ENCODE measurements around the gene SDF4.

Gene SDF4

DNA sequence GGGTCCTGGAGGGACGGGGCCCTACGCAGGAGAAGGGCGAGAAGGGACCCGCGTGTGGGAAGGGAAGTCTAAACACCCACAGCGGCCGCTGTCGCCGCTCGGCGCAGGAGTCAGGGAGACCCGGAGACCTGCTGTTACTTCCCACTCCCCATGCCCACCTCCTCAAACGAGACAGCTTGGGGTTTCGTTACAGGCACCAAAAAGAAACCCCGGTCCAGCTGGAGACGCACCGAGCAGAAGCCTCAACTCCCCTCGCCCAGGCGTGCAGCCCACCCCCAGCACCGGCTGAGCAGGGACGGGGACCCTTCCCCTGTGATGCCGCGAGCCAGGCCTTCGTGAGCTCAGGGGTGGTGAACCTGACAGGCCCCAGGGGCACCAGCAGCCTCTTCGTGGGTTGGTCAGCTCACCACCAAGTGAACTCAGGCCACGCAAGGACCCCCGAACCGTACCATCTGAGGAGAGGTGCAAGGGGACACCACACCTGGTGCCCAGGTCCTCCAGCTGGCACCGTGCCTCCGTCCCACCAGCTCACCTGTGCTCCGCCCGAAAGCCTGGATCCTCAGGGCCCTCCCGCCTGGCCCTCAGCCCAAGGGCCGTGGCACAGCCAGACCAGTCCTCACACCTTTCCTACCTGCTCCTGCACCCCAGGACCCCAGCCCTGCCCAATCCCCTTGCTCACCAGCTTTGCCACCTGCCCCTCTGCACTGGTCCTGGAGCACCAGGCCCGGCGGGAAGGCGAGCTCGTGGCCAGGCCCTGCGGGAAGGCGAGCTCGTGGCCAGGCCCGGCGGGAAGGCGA, 5.0 kb downstream of the SDF4 start:
- DNase-seq = no peak

DNA sequence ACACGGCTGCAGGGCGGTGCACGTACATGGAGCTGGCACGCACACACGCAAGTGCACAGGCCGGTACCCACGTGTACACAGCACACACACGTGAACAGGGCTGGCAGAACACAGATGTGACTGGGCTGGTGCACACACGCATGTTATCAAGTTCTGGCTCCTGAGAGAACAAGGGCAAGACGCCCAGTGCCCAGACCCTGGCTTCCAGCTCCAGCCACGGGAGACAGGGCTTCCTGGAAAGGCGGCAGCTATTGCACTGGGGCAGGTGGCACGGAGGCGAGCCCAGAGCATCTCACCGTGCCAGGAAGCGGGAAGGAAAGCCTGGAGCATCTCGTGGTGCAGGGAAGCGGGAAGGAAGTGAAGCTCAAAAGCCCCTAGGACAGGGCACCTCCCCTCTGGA, 5.9 kb downstream of the SDF4 start:
- DNase-seq = no peak

DNA sequence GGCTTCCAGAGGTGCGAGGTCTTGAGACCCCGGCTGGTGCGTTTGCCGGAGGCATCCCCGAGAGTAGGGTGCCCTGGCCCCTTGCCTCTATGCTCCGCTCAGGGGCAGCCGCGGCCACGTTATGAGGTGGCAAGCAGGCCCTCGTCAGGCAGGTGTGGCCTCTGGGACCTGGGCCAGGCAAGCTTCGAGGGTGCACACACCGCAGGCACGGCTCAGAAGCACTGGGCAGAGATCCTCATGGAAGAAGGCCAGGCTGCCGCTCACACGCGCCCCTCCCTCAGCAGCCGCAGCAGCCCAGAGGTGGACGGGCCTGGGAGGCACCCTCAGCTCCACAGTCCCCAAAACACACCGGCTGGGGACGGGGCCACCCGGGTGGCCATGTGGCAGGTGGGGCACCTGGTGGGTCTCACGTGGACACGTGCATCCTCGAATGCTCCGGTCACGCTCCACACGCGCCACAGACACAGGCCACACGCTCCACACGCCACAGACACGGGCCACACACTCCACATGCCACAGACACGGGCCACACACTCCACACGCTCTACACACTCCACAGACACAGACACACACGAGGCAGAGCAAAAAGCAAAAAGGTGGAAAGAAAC, 6.5 kb downstream of the SDF4 start:
- no peak for DNase-seq

DNA sequence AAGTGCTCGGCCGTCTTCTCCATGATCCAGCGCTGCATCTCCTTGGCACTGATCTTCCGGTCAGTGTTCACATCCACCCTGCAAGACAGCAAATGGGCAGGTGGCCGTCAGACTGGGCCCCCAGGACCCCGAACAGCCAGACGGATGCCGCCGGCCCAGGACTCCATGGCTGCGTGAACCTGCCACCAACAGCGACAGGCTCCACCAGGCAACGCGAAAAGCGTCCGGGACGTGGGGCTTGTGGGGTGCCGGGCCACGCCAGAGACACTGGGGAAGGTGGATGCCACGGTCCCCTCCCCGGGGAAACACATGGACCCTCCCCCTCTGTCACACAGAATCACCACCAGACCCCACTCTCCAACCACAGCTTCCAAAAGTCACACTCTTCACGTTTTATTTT, 7.9 kb downstream of the SDF4 start:
- no peak for DNase-seq

DNA sequence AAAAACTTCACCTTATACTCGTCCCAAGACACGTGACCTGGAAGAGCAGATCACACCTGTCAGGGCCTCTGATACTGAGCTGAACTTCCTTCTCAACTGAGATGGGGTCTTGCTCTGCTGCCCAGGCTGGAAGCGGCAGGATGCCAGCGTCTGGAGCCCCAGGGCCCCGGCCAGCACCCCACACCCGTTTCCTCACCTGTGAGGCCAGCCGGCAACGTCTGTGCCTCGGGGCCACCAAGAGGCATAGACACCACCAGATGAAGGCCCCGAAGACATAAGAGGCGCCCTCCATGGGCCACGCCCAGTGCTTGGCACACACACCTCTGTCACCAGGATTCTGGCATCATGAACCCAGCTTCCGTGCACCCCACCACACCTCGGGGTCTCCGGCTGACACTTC, 8.5 kb downstream of the SDF4 start:
- DNase-seq = no peak

DNA sequence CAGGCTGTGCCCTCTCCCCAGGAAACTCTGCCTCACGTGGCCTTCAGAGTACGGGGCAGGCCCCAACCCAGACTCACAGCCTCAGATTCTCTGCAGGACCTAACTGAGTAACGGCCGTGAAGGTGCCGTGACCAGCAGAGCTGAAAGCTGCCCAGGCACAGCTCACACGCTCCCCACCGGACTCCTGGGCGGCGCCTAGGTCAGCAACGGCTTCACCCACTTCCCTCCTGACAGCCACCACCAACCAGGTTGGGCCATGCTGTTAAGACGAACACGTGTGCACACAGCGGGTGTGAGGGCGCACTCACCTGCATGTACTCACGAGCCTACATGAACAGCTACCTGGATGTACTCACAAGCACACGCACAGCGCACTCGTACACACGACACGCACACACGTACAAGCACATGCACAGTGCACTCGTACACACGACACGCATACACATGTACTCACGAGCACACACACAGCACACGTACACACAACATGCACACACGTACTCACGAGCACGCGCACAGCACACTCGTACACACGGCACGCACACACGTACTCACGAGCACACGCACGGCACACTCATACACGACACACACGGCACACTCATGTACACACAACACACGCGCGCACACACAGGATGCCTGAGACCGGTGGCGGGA, 9.1 kb downstream of the SDF4 start:
- no peak for DNase-seq

DNA sequence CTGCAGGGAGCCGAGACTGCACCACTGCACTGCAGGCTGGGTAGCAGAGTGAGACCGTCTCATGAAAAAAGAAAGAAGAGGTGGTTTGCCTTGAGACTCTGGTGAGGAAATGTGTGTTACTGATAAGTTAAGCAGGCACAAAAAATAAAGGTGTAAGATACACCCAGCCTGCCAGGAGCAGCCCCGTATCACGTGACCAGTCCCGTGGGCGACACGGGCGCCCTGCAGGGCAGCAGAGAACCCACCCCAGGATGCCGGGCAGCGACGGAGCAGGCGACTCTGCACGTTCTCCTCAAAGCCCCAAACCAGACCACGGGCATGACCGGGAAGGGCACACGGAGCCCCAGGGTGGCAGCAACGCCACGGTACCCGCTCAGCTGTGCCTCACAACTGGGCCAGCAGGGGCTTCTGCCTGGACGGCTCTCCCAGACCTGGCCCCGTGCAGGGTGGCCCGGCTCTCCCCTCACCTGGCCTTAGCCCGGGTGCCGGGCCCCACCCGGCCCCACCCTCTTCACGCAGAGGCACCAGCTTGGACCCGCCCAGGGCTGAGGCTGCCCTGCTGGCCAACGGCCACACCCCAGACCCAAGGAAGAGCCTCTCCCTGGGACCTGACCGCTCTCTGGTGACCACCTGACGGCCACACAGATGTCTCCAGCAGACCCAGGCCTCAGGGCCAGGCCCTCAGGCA, 9.8 kb downstream of the SDF4 start:
- DNase-seq = no peak

DNA sequence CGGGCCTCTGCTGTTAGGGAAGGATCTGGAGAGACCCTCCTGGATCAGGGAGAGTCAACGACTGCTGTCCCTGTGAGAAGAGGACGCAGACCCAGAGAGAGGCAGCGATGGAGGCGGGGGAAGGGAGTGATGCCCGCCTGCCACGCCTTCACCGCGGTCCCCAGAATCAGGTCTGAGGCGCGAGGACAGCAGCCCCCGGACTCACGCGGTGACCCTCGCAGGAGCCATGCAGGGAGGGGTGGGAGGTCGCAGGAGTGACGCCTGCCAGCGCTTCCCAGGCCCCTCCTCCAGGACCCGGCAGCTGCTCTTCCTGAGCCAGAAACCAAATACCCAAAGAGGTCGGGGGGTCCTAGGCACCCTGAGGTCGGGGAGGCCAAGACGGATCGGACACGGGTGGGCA, 11.6 kb downstream of the SDF4 start:
- DNase-seq = no peak

DNA sequence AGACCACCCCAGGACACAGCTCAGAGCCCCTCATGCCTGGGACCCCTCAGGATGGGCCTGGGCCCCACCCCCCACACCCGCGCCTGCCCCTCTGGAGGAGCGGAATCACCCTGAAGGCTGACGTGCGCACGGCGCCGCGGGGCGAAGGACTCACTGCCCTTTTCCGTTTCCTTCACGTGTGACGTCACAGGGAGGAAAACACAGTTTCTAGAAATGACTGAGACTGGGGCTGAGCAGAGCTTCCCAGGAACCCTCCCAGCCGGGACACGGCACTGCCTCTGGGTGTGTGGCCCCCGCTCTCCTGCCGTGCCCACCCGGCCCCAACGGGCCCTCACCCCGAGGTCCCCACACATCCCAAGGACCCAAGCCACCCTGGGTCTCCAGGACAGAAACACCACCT, 12.5 kb downstream of the SDF4 start:
- DNase-seq = no peak

DNA sequence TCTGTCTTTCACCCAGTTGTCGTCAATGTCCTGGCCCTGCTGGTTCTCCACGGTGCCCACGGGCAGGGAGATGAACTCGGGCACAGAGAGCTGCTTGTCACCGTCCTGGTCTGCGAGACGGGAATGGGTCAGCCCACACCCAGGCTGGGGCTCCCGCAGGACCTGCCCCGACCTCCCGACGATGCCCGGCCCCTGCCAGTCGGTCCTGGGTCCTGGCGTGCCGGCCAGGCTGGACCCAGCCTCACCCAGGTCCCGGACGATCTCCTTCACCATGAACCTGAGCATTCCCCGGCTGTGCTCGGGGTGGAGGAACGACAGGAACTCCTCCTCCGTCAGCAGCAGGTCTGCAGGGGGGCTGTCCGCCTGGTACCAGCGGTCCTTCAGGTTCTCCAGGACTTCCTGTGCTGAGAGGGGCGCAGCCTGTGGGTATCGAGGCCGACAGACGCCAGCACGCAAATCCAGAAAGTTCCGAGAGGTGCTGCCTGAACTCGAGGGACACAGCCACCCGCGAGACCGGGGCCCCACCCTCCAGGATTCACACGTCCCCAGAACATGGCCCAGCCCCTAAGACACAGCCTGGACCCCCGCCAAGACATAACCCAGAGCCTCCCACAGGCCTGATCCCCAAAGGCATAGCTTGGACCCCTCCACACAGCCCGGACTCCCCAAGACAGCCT, 13.1 kb downstream of the SDF4 start:
- no peak for DNase-seq

DNA sequence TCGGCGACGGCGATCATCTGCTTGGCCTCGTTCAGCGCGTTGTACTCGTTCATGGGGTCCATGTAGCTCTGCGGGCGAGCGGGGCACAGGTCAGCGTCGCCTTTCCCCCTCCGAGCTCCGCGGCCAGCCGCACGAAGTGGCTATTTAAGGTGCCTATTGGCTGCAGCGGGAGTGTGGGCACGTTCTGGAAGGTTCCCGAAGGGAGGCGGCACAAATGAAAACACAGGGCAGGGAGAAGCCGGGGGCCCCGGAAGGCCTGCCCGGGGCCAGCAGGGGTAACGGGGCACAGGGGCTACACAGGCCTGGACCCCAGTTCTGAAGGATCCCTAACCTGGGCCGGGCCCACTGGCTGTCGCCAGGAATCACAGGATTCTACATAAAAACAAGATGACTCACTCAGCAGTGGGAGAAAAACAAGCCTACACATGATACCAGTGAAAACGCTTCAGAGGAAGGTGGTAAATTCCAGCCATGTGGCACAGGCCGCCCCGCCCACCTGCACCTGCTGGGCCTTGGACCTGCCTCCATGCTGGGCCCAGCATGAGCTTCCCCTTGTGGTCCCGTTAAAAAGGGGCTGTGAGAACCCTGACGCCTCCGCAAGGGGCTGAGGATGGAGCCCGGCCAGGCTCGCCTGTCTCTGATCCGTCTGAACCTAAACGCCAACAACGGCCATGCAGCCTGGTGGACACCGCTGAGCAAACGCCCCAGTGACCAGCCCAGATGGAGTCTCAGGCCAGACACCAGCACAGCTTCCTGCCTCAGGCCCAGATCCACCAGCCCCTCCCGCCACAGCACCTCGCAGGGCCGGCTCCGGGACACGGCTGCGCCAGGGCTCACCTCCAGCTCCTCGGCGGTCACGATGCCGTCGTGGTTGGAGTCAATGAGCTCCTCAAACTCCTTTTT, 13.9 kb downstream of the SDF4 start:
- DNase-seq = peak; percentile 77

DNA sequence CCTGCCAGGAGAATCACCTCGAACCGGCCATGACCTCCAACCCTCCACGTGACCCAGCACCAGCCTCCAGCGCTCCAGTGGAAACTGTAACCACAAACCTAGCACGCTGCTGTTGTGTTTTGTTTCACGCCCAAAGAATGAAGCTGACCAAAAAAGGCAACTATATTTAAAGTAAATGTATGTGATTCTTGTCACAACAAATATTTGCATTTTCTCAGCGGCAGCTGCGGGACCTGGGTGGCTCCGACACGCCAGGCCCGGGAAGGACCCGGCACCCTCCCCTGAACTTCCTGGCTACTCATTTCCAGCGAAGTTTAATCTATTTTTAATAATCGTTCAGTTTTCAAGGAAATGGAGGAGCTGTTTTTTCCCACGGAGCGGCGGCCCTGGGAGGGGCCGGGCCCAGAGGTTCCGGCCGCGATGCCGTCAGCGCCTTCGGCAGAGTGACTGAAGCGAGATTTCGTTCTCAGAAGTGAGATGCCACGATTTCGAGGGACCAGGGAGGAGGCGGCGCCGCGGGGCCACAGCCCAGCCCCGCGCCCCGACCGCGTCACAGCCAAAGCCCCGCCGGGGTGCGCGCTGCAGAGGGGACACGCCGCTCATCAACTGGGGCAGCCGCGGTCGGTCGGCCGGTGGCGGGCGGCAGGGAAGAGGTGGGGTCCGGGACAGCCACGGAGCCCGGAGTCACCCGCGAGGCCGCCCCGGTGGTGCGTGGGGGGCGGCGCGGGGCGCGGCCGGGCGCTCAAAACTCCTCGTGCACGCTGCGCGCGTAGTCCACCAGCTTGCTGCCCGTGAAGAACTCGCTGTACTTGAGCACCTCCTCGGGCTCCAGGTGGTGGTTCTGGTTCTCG, 14.8 kb downstream of the SDF4 start:
- DNase-seq = no peak

DNA sequence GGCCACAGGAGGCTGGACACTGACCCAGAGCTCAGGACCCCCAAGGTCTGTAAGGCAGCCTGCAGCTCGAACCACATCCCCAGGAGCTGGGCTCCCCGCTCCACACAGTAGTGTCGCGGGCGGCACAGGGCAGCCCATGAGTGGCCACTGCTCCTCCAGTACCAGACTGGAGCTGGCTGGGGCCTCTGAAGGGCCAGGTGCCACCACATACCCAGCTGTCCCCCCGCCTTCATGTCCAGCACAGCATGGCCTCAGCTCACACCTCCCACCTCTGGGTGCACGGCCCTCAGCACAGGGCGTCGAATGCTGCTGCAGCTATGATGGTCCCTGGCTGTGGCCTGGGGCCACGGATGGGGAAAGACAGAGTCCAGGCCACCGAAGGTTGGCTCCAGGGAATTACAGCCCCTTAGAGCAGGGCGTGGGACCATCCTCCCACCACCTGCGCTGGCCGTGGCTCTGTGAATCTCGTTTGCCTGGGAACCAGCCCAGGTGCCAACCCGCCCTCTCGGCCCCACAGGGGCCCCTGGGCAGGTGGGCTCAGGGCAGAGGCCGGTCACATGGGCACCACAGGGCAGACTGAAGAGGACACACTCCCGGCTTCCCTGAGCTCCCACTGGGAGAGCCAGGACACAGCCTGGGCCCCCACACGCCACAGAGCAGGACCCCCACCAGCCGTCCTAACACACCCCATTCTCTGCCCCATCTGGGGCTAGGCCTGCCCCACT, 15.8 kb downstream of the SDF4 start:
- no peak for DNase-seq

DNA sequence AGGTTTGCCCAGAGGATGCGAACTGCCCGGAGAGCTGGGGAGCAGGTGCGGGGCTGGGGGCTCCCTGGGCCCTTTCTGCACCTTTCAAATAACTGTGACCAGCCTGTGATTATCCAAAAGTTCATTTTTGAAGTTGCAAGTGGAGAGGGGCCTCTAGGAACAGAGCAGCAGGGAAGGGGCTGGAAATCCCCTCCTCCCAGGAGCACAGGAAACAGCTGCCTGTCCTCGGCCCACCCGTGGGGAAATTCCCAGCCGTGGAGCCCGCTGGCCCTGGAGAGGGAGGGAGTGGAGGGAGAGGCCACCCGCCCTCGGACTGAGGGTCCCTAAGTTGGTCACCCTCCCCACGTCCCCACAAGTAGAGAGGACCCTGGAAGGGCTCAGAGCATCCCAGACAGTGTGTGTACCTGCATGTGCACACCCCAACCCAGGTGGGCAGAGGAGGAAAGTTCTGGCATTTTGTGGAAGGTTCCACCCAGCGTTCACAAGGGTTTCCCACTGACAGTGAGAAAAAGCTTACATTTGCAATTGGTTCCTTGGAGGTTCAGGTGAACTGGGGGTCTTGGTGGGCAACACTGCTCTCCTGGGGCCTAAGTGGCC, 16.6 kb downstream of the SDF4 start:
- DNase-seq = no peak

DNA sequence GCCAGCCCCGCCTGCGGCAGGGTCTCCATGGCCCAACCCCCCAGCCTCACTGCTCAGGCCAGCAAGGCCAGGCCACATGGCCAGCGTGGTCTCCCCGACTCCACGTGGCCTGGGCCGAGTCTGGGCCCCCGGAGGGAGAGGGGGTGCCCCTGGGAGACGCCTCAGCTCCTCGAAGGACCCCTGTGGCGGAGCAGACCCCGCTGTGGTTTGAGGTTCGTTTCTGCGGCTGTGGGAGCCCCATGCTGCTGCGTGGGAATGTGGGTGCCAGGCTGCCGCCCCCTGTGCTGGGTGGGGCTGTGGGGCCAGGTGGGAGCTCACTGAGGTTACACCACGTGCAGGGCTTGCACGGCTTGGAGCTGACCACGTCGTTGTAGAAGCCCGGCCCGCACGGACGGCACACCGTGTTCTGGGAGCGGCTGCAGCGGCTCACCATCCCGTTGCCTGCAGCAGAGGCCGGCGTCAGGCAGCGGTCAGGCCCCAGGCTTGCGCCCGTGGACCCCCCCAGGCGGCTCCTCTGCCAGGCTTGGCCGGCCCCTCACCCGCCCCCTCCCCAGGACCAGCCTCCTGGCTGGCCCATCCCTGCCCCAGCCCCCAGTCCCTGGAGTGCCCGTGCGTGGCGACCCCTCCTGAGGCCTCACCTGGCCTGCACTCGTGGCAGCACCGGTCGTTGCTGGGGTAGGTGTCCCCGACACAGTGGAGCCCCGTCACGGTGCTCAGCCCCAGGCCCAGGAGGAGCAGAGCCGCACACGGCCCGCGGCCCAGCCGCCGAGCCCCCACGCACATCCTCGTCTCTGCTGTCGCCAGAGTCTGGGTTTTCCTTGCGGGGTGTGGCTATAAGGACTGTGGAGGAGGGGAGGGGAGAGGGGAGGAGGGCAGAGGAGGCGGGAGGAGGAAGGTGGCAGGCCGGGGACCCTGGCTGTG, 18.2 kb downstream of the SDF4 start, which contains the start of gene TNFRSF4:
Gene TNFRSF4, minus strand, starts transcription at position 809 of the 921 bp plus-strand sequence. Its CDS starts 26 bp downstream, at position 783.
- DNase-seq = peak; percentile 55

DNA sequence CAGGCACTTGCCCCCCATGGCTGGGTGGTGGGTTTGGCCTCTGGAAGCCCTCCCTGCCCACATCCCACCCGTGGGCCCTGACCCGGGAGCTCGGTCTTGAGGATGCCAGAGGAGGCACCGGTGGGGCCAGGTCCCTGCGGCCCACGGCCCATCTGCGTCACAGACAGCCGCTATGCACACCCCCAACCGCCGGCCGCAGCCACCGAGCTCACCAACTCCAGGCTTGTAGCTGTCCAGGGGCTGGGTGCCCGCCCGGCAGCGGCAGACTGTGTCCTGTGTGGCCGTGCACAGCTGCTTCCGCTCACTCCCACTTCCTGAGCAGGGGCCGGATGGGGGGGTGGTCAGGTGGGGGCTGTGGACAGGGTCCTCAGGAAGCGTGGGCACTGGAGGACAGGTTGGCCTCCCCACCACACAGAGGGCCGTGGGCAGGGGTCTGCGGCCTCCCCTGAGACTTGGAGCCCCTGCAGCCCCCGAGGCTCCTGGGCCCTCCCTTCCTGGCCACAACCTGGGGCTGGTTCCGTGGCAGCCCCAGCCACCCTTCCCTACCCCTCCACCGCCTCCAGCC, 18.9 kb downstream of the SDF4 start:
- peak; percentile 66 for DNase-seq

DNA sequence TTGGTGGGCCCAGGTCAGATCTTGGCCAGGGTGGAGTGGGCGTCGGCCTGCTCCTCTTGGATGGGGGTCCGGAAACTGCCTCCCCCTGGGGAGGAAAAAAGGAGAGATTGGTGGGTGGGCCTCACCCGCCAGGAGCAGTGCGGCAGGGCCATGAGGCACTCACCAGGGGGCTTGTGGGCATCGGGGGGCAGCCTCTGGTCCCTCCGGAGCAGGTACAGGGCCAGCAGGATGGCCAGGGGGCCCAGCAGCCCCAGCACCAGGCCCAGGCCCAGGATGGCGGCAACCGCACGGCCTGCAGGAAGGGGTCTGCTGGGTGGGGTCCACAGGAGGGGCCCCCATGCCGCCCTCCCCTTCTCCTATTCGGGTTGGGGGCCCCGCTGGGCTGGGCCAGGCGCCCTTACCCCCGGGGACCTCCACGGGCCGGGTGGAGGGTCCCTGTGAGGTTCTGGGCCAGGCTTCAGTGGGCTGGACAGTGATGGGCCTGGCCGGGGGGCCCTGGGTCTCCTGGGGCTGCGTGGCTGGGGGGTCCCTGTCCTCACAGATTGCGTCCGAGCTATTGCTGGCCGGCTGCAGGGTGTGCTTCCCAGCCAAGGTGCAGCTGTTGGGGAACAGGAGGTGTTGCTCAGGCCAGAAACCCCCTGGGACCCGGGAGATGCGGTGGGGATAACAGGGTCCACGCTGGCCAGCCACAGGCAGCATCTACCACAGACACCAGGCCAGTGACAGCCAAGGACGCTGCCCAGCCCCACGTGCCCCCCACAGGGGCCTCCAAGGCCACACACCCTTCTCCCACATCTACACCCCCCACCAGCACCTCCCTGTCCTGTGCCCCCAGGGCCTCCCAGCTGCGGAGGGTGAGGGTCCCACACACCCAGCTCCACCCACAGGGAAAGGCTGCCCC, 20.0 kb downstream of the SDF4 start:
- DNase-seq = no peak
